DOHH2 (cell line): Measurements from ENCODE around the gene GPR176.

Experiments
- CTCF ChIP-seq: fragments of 200-600 bp; sonication (generic); IDR thresholded peaks from one replicate; pipeline ENCODE4 v1.5.1; 2014; ENCODE audit warnings: antibody characterized with exemption, mild to moderate bottlenecking, low read depth, low read length; ENCODE audit not compliant: poor library complexity, severe bottlenecking
- EZH2phosphoT487 ChIP-seq: fragments of 200-600 bp; sonication (generic); IDR thresholded peaks from 2 replicates; pipeline ENCODE4 v1.6.1; 2017; ENCODE audit warnings: borderline replicate concordance, mild to moderate bottlenecking, antibody characterized with exemption, low read length, moderate library complexity, mixed read lengths

- TF ChIP-seq CTCF (no peak), EZH2phosphoT487 (no peak)
Measured at GRCh38 chr15:39782441-39783138, 137.5 kb downstream of the GPR176 start, which contains the start of gene FSIP1.
